Mesendoderm (in vitro differentiated cells): ENCODE data around the gene SLC35F3.

Experiments
- DNase-seq: peaks from one replicate; pipeline ENCODE4 v3.0.0; 2013
- H2AK5ac ChIP-seq: 2 replicates; pipeline ENCODE4 v1.6.1; 2013; ENCODE audit warnings: low read length, inconsistent platforms
- H2BK120ac ChIP-seq: 2 replicates; pipeline ENCODE4 v1.6.1; 2013; ENCODE audit warnings: low read depth, mild to moderate bottlenecking, low read length, moderate library complexity, mixed read lengths
- H2BK15ac ChIP-seq: replicated peaks from 2 replicates; pipeline ENCODE4 v1.6.1; 2013; ENCODE audit warnings: low read depth, mild to moderate bottlenecking, moderate library complexity
- H2BK5ac ChIP-seq: 2 replicates; pipeline ENCODE4 v1.6.1; 2013; ENCODE audit warnings: low read length, inconsistent platforms
- H3K18ac ChIP-seq: 2 replicates; pipeline ENCODE4 v1.6.1; 2013; ENCODE audit warnings: mild to moderate bottlenecking, low read length, mixed read lengths
- H3K23ac ChIP-seq: one replicate; pipeline ENCODE4 v1.6.1; 2013; ENCODE audit warnings: low read length
- H3K27ac ChIP-seq: 2 replicates; pipeline ENCODE4 v1.5.1; 2013; ENCODE audit warnings: low read depth, mild to moderate bottlenecking, inconsistent platforms, low read length, moderate library complexity
- H3K27me3 ChIP-seq: 2 replicates; pipeline ENCODE4 v1.6.1; 2013; ENCODE audit warnings: low read length, control low read depth, mild to moderate bottlenecking, inconsistent platforms; ENCODE audit not compliant: insufficient read depth, poor library complexity
- H3K36me3 ChIP-seq: 2 replicates; pipeline ENCODE4 v1.6.1; 2013; ENCODE audit warnings: low read length, inconsistent platforms; ENCODE audit not compliant: control insufficient read depth, insufficient read depth
- H3K4ac ChIP-seq: one replicate; pipeline ENCODE4 v1.6.1; 2013; ENCODE audit warnings: low read depth, mild to moderate bottlenecking, low read length, moderate library complexity
- H3K4me1 ChIP-seq: 2 replicates; pipeline ENCODE4 v1.6.1; 2013; ENCODE audit warnings: low read depth, low read length, inconsistent platforms; ENCODE audit not compliant: control insufficient read depth
- H3K4me2 ChIP-seq: 2 replicates; pipeline ENCODE4 v1.6.1; 2013; ENCODE audit warnings: low read length
- H3K4me3 ChIP-seq: 2 replicates; pipeline ENCODE4 v1.5.1; 2013; ENCODE audit warnings: mild to moderate bottlenecking, low read length
- H3K56ac ChIP-seq: one replicate; pipeline ENCODE4 v1.6.1; 2013; ENCODE audit warnings: low read length
- H3K79me1 ChIP-seq: 2 replicates; pipeline ENCODE4 v1.6.1; 2013; ENCODE audit warnings: low read length, inconsistent platforms
- H3K79me2 ChIP-seq: 2 replicates; pipeline ENCODE4 v1.6.1; 2013; ENCODE audit warnings: mild to moderate bottlenecking, low read length; ENCODE audit not compliant: control insufficient read depth, insufficient read depth
- H3K9ac ChIP-seq: 2 replicates; pipeline ENCODE4 v1.6.1; 2013; ENCODE audit warnings: low read length, inconsistent platforms
- H4K5ac ChIP-seq: one replicate; pipeline ENCODE4 v1.6.1; 2013; ENCODE audit warnings: low read length
- H4K8ac ChIP-seq: one replicate; pipeline ENCODE4 v1.6.1; 2013; ENCODE audit warnings: low read depth, mild to moderate bottlenecking, control low read depth, low read length, moderate library complexity
- WGBS: extraction: QIAGEN DNeasy Blood & Tissue Kit; methylation state at CpG from one replicate; pipeline ENCODE4 v1.1.7; 2013; ENCODE audit warnings: low lambda C conversion rate, missing lambda C conversion rate; ENCODE audit not compliant: insufficient coverage; ENCODE audit errors: extremely low coverage; 5-methylcytosine and 5-hydroxymethylcytosine counted together

The SLC35F3 gene

DNA sequence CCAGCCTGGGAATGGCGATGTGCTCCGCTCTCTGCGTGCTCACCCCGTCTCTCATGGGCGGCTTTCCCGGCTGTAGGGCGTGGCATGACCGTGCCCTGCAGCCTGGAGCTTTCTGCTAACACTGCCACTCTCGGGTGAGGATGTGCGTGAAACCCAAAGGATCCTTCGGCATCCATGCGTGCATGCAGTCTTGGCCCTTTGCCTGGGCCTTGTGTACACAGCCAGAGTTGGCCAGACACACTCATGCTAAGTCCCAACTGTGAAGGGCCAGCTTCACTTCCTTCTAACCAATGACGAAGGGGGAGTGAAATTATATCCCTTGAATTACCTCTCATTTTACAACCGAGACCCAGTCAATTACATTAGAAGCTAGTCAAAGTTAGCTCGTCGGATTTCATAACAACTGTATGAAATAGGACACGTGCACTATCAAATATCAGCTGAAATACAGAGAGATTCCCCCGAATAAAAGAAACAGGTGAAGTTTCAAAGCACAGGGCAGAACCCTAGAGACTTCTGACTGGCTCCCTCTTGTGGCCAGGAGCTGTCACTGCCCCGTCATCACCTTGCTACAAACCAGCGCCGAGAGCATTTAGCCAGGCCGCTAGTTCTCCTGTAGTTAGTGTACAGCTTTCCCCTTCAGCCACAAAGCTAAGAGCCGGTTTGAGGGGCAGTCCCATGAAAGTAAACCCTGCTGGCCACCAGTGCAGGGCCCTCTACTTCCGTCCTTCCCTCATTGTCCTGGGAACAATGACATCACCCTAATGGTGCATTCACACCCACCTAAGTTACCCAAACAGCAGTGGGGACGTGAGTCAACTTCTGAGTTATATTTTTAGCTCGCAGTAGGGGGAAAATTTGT lies 405.4 kb downstream of the SLC35F3 start:
- Histone ChIP-seq H3K79me2 (no peaks in the 10 kb centered on the region), H3K4me3 (no peak overlapping the region), H3K18ac (no peak overlapping the region), H3K9ac (no peak overlapping the region), H3K27me3 (no peaks in the 10 kb centered on the region), H2AK5ac (no peak overlapping the region), H2BK120ac (no peak overlapping the region), H3K4ac (no peak overlapping the region), H3K36me3 (no peaks in the 10 kb centered on the region), H4K5ac (no peak overlapping the region), H3K27ac (peak overlapping the region; percentile 19), H2BK5ac (no peak overlapping the region), H3K23ac (no peak overlapping the region), H3K79me1 (no peaks in the 10 kb centered on the region), H3K4me2 (no peak overlapping the region), H3K56ac (peak overlapping the region; percentile 69), H3K4me1 (peaks cover 3% of the 10 kb centered on the region), H4K8ac (no peak overlapping the region), H2BK15ac (no peak overlapping the region)
- DNase-seq, result peak; percentile 85
- no CpG with 5 or more reads among the region's 26 CpGs for whole genome bisulfite sequencing

DNA sequence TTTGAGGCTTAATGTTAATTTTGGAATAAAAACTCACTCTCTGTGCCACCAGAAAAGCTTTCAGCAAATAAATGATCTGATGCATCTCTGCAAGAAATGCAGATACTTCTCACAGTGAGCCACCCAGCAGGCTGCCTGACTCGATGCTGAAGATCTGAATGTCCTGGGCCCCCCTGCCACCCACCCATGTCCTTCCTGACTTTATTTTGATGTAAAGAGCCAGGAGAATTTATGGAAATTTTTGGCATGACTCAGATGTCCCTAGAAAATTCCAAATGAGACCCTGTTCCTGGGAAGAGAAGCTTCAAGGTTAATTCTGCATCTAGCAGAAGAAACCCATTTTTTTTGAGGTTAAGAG lies 406.0 kb downstream of the SLC35F3 start:
- H3K56ac ChIP-seq, result peak overlapping the region; percentile 69
- no peak overlapping the region for H2BK5ac ChIP-seq
- WGBS, result no CpG with 5 or more reads among the region's 1 CpG
- no peak overlapping the region for H3K4me2 ChIP-seq
- peaks cover 3% of the 10 kb centered on the region for H3K4me1 ChIP-seq
- H3K9ac ChIP-seq, result no peak overlapping the region
- no peak overlapping the region for H3K23ac ChIP-seq
- H4K5ac ChIP-seq, result no peak overlapping the region
- no peak overlapping the region for H3K4ac ChIP-seq
- no peak overlapping the region for H2AK5ac ChIP-seq
- no peak overlapping the region for H3K18ac ChIP-seq
- H3K27ac ChIP-seq, result peak overlapping the region; percentile 19
- H3K27me3 ChIP-seq, result no peaks in the 10 kb centered on the region
- DNase-seq, result peak; percentile 26
- H4K8ac ChIP-seq, result no peak overlapping the region
- no peaks in the 10 kb centered on the region for H3K36me3 ChIP-seq
- H2BK15ac ChIP-seq, result no peak overlapping the region
- no peak overlapping the region for H2BK120ac ChIP-seq
- H3K79me1 ChIP-seq, result no peaks in the 10 kb centered on the region
- no peak overlapping the region for H3K4me3 ChIP-seq
- H3K79me2 ChIP-seq, result no peaks in the 10 kb centered on the region

DNA sequence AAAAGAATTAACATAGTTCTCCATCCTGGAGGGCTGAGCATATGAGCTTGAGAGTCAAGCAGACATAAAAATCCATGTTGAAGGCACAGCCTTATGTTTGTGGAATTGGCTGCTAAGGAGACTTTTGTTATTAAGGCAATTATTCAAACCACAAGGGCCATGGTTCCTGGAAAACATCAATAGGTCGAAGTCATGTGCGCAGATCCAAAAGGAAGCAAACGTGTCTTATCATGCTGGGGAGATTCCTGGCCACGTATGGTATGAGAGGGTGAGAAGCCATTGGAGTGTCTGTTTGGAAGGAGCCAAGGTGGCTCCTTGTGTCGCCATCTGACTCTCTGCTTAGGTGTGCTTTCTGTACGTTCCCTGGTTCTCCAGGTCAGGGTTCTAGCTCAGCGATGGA lies 406.9 kb downstream of the SLC35F3 start:
- no peak overlapping the region for H3K27ac ChIP-seq
- H3K4me2 ChIP-seq, result no peak overlapping the region
- H4K5ac ChIP-seq, result no peak overlapping the region
- H3K4ac ChIP-seq, result no peak overlapping the region
- no peak overlapping the region for H2BK120ac ChIP-seq
- no peaks in the 10 kb centered on the region for H3K79me1 ChIP-seq
- peaks cover 3% of the 10 kb centered on the region for H3K4me1 ChIP-seq
- no peaks in the 10 kb centered on the region for H3K79me2 ChIP-seq
- H3K23ac ChIP-seq, result no peak overlapping the region
- no peak overlapping the region for H3K4me3 ChIP-seq
- no peaks in the 10 kb centered on the region for H3K36me3 ChIP-seq
- no peak overlapping the region for H3K56ac ChIP-seq
- H3K27me3 ChIP-seq, result no peaks in the 10 kb centered on the region
- H3K9ac ChIP-seq, result no peak overlapping the region
- WGBS, result no CpG with 5 or more reads among the region's 7 CpGs
- H4K8ac ChIP-seq, result no peak overlapping the region
- no peak overlapping the region for H2BK15ac ChIP-seq
- no peak overlapping the region for H3K18ac ChIP-seq
- no peak for DNase-seq
- H2AK5ac ChIP-seq, result peak overlapping the region; percentile 33
- H2BK5ac ChIP-seq, result no peak overlapping the region

DNA sequence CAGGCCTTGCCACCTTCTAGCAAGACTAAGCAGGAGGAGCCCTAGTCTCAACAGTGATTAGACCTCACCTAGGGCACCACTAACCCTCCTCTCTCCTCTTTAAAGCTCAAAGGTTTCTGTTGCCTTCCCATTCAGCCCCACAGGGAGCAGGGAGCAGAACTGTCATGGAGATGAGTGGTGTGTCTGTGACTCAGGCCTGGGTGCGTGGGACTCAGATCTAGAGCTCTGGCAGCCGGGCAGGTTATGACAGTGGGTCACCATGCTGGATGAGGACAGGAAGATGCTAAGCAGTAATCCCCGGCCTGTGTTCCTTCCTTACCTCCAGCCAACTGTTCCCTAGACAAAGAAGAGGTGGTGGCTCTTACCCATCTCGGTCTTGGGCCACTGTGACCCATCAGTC lies 408.7 kb downstream of the SLC35F3 start:
- no peak overlapping the region for H3K9ac ChIP-seq
- H3K4me1 ChIP-seq, result peaks cover 3% of the 10 kb centered on the region
- no peak overlapping the region for H2AK5ac ChIP-seq
- no CpG with 5 or more reads among the region's 4 CpGs for WGBS
- no peak overlapping the region for H3K4ac ChIP-seq
- no peak overlapping the region for H3K56ac ChIP-seq
- H3K4me3 ChIP-seq, result no peak overlapping the region
- no peaks in the 10 kb centered on the region for H3K79me2 ChIP-seq
- H3K18ac ChIP-seq, result no peak overlapping the region
- H3K4me2 ChIP-seq, result no peak overlapping the region
- H3K27me3 ChIP-seq, result no peaks in the 10 kb centered on the region
- H2BK120ac ChIP-seq, result no peak overlapping the region
- no peak overlapping the region for H4K5ac ChIP-seq
- H3K23ac ChIP-seq, result no peak overlapping the region
- no peak overlapping the region for H2BK5ac ChIP-seq
- H2BK15ac ChIP-seq, result no peak overlapping the region
- H3K36me3 ChIP-seq, result no peaks in the 10 kb centered on the region
- H4K8ac ChIP-seq, result no peak overlapping the region
- no peak for DNase-seq
- no peaks in the 10 kb centered on the region for H3K79me1 ChIP-seq
- no peak overlapping the region for H3K27ac ChIP-seq

- H4K8ac ChIP-seq, result no peak overlapping the region
- no peaks in the 10 kb centered on the region for H3K79me2 ChIP-seq
- DNase-seq, result peak; percentile 33
These were observed 410.6 kb downstream of the SLC35F3 start for GRCh38 chr1:234315091-234315541.

DNA sequence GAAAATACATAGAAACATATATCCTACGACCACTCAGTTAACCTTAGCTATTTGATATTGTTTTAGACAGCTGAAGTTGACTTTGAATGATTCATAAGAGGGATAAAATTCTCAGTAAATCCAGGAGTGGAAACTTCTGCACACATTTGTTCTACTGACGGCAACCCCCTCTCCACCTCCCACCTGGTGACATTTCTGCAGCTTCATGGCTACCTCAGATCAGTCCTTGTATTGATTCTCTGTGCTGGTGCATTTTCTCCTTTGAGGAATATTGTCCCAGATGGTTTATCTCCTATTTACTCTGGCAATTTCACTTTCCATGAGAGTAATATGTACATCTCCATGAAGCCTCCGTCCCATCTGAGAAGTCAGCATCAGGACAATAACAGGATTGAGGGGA lies 411.1 kb downstream of the SLC35F3 start:
- no CpG with 5 or more reads among the region's 3 CpGs for WGBS
- H3K36me3 ChIP-seq, result no peaks in the 10 kb centered on the region
- no peak overlapping the region for H2AK5ac ChIP-seq
- no peaks in the 10 kb centered on the region for H3K79me1 ChIP-seq
- no peak overlapping the region for H3K4me2 ChIP-seq
- H3K18ac ChIP-seq, result no peak overlapping the region
- H2BK15ac ChIP-seq, result no peak overlapping the region
- H2BK5ac ChIP-seq, result no peak overlapping the region
- no peak overlapping the region for H3K23ac ChIP-seq
- no peak overlapping the region for H4K5ac ChIP-seq
- no peak overlapping the region for H4K8ac ChIP-seq
- H3K4ac ChIP-seq, result no peak overlapping the region
- no peak overlapping the region for H3K4me3 ChIP-seq
- no peak overlapping the region for H2BK120ac ChIP-seq
- no peak overlapping the region for H3K9ac ChIP-seq
- H3K27ac ChIP-seq, result no peak overlapping the region
- no peaks in the 10 kb centered on the region for H3K4me1 ChIP-seq
- DNase-seq, result no peak
- H3K27me3 ChIP-seq, result no peaks in the 10 kb centered on the region
- H3K56ac ChIP-seq, result no peak overlapping the region
- no peaks in the 10 kb centered on the region for H3K79me2 ChIP-seq

More at GRCh38 chr1:234315091-234315541, 410.6 kb downstream of the SLC35F3 start:
- Histone ChIP-seq H2BK120ac (no peak overlapping the region), H3K4ac (no peak overlapping the region), H3K18ac (no peak overlapping the region), H3K27ac (no peak overlapping the region), H3K27me3 (no peaks in the 10 kb centered on the region), H3K36me3 (no peaks in the 10 kb centered on the region), H3K79me1 (no peaks in the 10 kb centered on the region), H4K5ac (no peak overlapping the region), H3K4me3 (no peak overlapping the region), H3K9ac (no peak overlapping the region), H3K23ac (no peak overlapping the region), H2BK5ac (no peak overlapping the region), H3K4me1 (peaks cover 2% of the 10 kb centered on the region), H3K56ac (no peak overlapping the region), H2BK15ac (no peak overlapping the region), H2AK5ac (no peak overlapping the region), H3K4me2 (no peak overlapping the region)
- no CpG with 5 or more reads among the region's 6 CpGs for WGBS
